Renal pelvis (tissue), 4 donors: Measurements from ENCODE around the gene MUC22. TPM values are rescaled to one million over a fixed set of nuclear protein-coding genes. Genes with fewer than 3 reads are reported as not detected.
A peak's percentile ranks its signal among the peaks of the same experiment; 100 is the strongest.
"Not testable (repeated sequence)": the region's sequence is repeated elsewhere in the genome, so short reads cannot be mapped to it uniquely, and the experiment has no call there.

Experiments used
- DNase-seq: peaks from one replicate; pipeline ENCODE4 v3.0.0-alpha.2; 2013
- polyA plus RNA-seq, 3 donors: library from polyadenylated mRNA; unstranded; fragments of 120-200 nt; gene quantifications; one replicate each; pipeline ENCODE4 v1.2.1, GENCODE V29; 2013; ENCODE audit not compliant: insufficient read length in 3 of 3

The MUC22 gene
- polyA plus RNA-seq, 3 donors = not detected

- DNase-seq = no peak
Measured at GRCh38 chr6:31037169-31037568, 26.9 kb downstream of the MUC22 start.

DNA sequence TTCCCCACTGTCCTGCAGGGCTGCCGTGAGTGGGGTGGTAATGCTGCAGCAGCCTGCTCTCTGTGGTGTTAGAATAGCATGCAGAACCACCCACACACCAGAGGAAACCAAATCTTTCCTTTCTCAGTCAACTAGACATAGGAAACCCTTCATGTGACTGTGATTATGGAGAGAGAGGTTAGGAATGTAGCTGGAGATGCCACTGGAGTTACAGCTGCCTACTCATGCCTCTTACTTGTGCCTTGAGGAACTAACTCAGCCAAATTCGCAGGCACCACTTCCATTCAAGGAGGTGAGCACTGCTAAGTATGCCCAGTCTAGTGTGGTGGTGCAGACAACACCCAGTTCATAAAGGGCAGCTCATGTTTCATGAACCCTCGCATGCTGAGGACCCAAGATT is 27.4 kb downstream of the MUC22 start:
- no peak for DNase-seq

GRCh38 chr6:31038559-31038958 is 28.3 kb downstream of the MUC22 start:
- DNase-seq = no peak

DNA sequence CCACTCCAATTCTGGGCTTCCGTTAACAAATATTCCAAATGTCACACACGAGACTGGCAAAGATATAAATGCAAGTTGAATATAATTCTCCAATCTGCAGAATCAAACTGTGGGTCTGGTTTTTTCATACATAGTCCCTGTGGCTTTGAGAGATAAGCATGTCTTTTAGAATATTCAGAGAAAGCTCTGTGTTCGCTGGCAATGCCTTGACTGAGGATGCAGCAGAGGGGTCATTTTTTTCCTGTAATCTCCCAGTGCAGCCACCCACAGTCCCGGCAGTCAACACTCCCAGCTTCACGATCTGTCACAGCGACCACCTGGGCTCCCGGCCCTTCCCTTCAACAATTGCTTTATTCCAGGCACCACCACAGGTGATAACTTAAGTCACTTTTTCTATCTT is 30.5 kb downstream of the MUC22 start:
- DNase-seq = no peak

DNA sequence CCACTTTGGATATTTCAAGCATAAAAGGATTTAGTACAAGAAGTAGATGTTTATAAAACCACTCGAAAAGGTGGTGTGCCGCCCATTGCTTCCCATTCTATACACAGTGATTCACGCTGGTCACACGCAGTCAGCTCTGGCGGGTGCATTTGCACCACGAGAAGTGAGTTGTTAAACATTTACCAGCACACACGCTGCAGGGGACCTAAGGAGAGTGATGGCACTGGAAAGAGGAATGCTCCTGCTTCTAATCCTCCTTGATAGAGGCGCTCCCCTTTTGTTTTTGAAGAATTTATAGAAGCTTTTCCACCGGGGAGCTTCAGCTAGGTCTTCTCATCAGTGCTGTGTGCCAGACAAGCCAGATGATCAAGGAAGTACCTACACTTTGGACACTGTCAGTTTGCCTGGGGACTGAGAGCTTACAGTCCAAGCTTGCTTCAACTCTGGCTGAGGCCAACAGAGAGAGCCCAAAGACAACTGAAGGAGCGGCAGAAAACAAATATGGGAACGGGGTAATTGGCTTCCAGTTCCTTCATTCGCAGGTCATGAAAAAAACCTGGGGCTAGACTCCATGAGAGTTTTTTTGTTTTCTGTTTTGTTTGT is 31.2 kb downstream of the MUC22 start:
- no peak for DNase-seq

DNA sequence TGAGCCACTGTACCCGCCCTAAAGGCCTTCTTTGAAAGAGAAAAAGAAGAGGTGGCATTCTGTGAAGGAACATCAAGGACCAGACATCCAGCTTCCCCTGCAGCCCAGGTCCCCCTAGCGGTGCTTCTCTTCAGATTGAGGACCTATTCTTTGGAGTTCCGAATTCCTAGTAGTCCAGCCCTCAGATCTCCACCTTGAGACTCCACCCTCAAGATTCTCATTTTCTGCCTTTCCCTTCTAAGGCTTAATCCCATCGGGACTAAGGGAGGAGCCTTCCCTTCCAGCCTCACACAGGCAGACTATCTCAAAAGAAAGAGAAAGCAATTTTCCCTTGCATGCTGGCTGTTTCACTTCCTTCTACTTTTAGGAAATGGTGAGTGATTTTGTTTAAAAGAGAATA is 32.5 kb downstream of the MUC22 start:
- DNase-seq = no peak

DNA sequence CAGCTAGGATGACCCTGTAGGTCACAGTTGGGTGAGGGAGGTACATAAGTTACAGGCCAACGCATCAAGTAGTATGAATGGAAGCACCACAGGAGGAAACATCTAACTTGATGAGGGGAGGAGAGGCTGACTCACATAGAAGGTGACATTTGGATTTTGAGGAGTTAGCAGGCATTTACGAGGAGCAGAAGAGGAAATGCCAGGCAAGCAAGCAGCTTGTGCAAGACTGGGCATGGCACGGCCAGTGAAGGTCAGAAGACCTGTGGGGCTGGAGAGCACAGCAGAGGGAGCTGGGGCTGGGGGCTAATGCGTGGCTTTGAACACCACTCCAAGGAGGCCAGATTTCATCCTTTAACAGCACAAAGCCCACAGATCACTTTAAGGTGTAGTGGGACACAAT is 37.8 kb downstream of the MUC22 start:
- no peak for DNase-seq

- no peak for DNase-seq
Measured at GRCh38 chr6:31049518-31049917, 39.2 kb downstream of the MUC22 start.

DNA sequence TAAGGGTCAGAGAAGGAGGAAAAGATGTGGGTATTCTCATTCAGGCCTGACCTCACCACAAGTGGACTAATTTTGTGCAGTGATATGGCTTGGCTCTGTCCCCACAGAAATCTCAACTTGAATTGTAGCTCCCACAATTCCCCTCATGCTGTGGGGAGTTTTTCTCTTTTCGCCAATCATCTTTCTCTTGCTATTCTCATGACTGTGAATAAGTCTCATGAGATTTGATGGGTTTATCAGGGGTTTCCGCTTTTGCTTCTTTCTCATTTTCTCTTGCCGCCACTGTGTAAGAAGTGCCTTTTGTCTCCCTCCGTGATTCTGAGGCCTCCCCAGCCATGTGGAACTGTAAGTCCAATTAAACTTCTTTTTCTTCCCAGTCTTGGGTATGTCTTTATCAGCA is 42.9 kb downstream of the MUC22 start:
- not testable (repeated sequence) for DNase-seq

DNA sequence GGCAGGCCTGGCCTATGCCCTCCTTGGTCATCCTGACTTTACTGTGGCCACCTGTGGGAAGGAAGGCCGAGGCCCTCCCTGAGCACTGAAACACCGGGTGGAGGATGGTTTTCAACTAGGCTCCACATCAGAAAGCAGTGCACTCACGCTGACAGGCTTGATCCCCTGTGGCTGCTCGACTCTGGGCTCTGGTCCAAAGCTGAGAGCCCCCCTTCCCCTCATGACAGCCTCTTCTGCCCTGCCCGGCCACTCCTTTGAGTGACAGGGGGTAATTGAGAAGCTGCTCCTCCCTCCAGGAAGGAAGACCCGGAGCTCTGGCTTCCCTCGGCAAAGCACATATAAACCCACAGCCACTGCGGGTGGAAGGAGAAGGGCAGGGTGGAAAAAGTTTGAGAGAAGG is 43.6 kb downstream of the MUC22 start:
- no peak for DNase-seq

DNA sequence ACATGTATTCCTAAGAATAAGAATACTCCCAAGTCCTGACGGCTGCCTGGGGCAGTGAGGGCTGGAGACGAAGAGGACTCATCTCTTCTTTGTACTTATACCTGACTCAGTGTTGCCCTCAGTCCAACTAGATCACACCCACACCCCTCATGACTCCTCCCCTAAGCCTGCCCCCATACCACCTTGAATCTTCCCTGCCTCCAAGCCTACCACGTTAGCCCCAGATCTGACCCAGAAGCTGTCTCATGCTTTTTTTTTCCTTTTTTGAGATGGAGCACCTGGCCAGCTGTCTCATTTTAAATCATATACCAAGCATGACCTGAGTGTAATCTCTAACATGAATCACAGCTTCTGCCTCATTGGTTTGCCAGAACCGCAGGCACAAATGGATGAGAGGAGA is 45.2 kb downstream of the MUC22 start:
- DNase-seq = no peak

GRCh38 chr6:31057426-31058003 is 47.2 kb downstream of the MUC22 start:
- no peak for DNase-seq

DNA sequence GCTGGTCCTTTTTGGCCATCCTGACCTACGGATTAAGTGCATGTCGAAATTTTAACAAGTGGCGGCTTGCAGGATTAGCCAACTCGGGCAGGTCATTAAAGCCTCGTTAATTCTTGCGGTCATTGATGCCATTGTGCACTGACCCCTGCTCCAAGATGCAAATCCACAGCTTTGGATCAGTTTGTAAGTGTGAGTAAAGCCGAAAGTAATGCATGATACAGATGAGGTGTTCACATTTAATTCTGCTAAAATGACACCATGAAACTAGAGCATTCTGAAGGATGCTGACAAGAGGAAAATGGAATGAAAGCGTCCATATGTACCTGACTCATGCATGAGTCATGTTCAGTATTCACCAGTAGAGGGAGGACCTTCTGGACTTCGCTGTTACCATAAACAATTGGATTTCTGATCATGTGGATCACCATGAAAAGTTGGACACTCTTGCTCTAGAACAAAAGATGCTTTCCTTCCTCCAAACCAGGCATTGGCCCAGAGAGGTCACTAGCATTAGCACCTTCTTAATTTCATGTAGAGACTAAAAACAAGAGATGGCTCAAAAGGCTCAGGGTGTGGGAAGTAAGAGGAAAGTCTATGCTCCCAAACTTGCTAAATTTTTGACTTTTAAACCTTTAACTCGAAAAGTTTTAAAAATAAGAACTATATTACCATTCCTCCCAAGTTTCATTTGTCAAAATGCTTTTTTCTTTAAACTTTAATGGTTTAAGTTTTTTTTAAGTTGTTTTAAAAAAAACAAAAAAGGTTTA is 48.0 kb downstream of the MUC22 start:
- no peak for DNase-seq

- no peak for DNase-seq
Measured at GRCh38 chr6:31060145-31060544, 49.9 kb downstream of the MUC22 start.

GRCh38 chr6:31063906-31064435 is 53.7 kb downstream of the MUC22 start:
- no peak for DNase-seq

- no peak for DNase-seq
Measured at GRCh38 chr6:31065556-31065955, 55.3 kb downstream of the MUC22 start.

GRCh38 chr6:31067028-31067427 is 56.8 kb downstream of the MUC22 start:
- DNase-seq = not testable (repeated sequence)

DNA sequence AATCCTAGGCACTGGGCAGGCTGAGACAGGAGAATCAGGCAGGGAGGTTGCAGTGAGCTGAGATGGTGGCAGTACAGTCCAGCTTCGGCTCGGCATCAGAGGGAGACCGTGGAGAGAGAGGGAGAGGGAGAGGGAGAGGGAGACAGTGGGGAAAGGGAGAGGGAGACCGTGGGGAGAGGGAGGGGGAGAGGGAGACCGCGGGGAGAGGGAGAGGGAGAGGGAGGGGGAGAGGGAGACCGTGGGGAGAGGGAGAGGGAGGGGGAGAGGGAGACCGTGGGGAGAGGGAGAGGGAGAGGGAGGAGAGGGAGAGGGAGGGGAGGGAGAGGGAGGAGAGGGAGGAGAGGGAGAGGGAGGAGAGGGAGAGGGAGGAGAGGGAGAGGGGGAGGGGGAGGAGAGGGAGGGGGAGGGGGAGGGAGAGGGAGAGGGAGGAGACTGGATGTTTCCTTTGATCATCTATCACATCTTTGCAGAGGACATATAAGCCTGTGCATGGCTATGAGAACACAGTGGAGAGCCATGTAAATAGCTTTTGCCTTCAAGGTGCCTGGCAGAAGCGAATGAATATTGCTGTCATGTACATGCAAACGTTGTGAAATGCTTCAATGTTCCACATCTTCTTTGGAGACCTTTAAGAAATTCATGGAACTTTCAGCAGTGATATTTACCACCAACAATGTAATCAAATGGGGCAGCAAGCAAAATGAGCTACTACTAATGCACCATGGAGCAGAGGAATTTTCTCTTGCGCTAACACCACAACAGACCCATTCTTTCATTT is 57.8 kb downstream of the MUC22 start:
- DNase-seq = not testable (repeated sequence)

DNA sequence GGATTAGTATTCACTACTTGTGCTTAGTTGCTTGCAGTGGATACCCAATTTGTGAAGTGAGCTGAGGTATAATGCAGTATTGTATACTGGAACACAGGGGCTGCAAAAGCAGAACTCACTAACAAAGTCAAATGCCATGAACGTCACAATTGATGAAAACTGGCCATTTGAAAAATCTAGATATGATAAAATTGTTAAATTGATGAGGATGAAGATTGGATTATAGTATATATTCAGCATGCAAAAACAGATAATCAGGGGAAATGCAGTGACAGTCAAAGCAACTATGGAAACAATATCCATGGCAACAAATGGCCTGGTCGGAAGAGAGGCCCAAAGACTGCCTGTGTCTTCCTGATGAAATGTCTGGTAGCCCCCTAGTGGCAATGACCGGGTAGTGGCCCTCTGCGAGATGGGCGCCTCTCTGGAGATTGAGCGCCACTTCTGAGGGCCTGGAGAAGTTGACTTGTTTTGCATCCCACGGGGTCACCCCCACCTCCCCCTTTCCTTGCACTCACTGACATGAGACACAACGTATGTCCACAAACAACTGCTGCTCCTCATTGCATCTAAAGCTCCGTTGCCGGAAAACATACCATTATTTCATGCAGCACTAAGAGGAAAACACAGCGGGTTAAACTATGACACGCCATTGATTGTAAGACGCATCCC is 58.5 kb downstream of the MUC22 start:
- DNase-seq = peak; percentile 79

DNA sequence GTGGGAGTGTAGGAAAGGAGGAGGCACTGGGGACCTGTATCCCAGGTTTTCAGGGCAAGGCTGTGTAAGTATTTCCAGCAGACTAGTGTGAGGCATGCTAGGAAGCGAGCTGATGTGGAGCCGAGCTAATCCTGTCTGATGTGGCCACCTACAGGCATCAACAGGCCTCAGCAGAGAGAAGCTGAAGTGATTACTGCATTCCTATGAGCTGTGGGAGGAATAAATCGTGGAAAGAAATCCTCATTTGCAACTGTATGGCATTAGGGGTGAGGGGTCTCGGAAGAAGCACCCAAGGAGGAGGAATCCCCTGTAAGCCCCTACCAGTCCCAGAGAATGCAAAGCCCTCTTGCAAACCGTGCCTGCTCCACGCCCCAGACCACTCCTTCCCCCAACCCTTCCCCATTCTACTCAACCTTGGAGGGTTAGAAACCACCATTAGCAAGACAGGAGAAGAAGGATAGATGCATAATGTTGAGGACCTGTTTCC is 60.5 kb downstream of the MUC22 start:
- DNase-seq = peak; percentile 71

DNA sequence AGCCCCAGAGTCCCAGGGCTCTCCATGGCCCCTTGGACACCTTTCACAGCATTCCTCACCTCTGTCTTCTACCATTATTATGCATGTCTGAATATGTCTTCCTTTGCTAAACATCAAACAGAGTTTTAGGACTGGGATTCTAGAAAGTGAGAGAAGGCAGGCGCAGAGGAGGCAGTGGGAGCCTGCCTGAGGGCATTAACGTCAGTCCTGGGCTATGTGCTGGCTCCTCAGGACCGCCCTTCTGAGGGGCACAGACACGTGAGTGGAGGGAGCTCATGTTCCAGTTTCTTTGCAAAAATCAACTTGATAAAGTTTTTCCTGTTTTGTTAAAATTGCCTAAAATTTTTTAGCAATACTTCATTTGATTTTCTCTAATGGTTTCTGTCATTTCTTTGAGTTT is 64.1 kb downstream of the MUC22 start:
- DNase-seq = no peak

- no peak for DNase-seq
Measured at GRCh38 chr6:31075528-31075927, 65.3 kb downstream of the MUC22 start.
